PC-3 (cell line): ENCODE data around the gene APMAP. TPM values are rescaled to one million over a fixed set of nuclear protein-coding genes. Genes with fewer than 3 reads are reported as not detected.

ENCODE experiments used
- ATAC-seq: fragments of 200-7000 bp; cut with Tn5 transposase; 2 replicates; pipeline ENCODE4 v1.9.1; 2020; ENCODE audit warnings: mild to moderate bottlenecking, moderate library complexity
- BruUV-seq: library from RNA; stranded (reverse); fragments of 400-500 nt; replicated peaks from 2 replicates; lab custom pipeline; 2021; lab: Mats Ljungman, UMichigan
- CTCF ChIA-PET: fragments of 300-600 bp; sonication (Branson Sonifier 250); formaldehyde crosslinking; loops from one replicate; lab custom pipeline; 2022; ENCODE audit warnings: antibody characterized with exemption; lab: Charles Lee
- POLR2A ChIA-PET: fragments of 300-600 bp; sonication (Branson Sonifier 250); formaldehyde crosslinking; loops from one replicate; lab custom pipeline; 2022; ENCODE audit warnings: antibody characterized with exemption; ENCODE audit not compliant: unreplicated experiment; lab: Charles Lee
- DNase-seq: peaks from one replicate; pipeline ENCODE4 v3.0.0-alpha.2; 2015
- H2AFZ ChIP-seq: fragments of 300-600 bp; sonication (generic); 2 replicates; pipeline ENCODE4 v1.6.0; 2016; ENCODE audit warnings: antibody characterized with exemption, low read length
- H3F3A ChIP-seq: fragments of 300-600 bp; sonication (generic); one replicate; pipeline ENCODE4 v1.6.0; 2017; ENCODE audit warnings: antibody characterized with exemption, low read length, control low read depth, mild to moderate bottlenecking; ENCODE audit not compliant: unreplicated experiment
- H3K27ac ChIP-seq: fragments of 300-600 bp; sonication (generic); 2 replicates; pipeline ENCODE4 v1.5.1; 2016; ENCODE audit warnings: mild to moderate bottlenecking, low read length
- H3K27me3 ChIP-seq: fragments of 300-600 bp; sonication (generic); 2 replicates; pipeline ENCODE4 v1.6.1; 2016; ENCODE audit warnings: low read length, mixed read lengths
- H3K36me3 ChIP-seq: fragments of 300-600 bp; sonication (generic); 2 replicates; pipeline ENCODE4 v1.6.1; 2016; ENCODE audit warnings: low read depth, mixed run types, low read length, mixed read lengths
- H3K4me1 ChIP-seq: fragments of 300-600 bp; sonication (generic); 2 replicates; pipeline ENCODE4 v1.5.1; 2016; ENCODE audit warnings: low read length; ENCODE audit not compliant: insufficient read depth
- H3K4me2 ChIP-seq: fragments of 300-600 bp; sonication (generic); 2 replicates; pipeline ENCODE4 v1.6.0; 2016; ENCODE audit warnings: low read length
- H3K4me3 ChIP-seq: fragments of 300-600 bp; sonication (generic); 2 replicates; pipeline ENCODE4 v1.5.1; 2016; ENCODE audit warnings: mild to moderate bottlenecking, low read length, mixed read lengths
- H3K79me2 ChIP-seq: fragments of 300-600 bp; sonication (generic); 2 replicates; pipeline ENCODE4 v1.6.1; 2017; ENCODE audit warnings: low read length, mixed read lengths
- H3K9ac ChIP-seq: fragments of 300-600 bp; sonication (generic); 2 replicates; pipeline ENCODE4 v1.6.0; 2016; ENCODE audit warnings: mild to moderate bottlenecking, low read length
- H3K9me2 ChIP-seq: fragments of 300-600 bp; sonication (generic); replicated peaks from 2 replicates; pipeline ENCODE4 v1.6.1; 2016; ENCODE audit warnings: mixed run types, low read length, mixed read lengths
- H3K9me3 ChIP-seq: fragments of 300-600 bp; sonication (generic); 2 replicates; pipeline ENCODE4 v1.6.1; 2016; ENCODE audit warnings: low read length, mixed read lengths
- H4K20me1 ChIP-seq: fragments of 300-600 bp; sonication (generic); 2 replicates; pipeline ENCODE4 v1.6.1; 2016; ENCODE audit warnings: low read length, mixed read lengths
- CTCF ChIP-seq: fragments of 300-600 bp; sonication (generic); conservative IDR thresholded peaks from 2 replicates; pipeline ENCODE4 v1.5.1; 2017; ENCODE audit warnings: antibody characterized with exemption, low read depth, mild to moderate bottlenecking, low read length
- EZH2 ChIP-seq: fragments of 300-600 bp; sonication (generic); IDR thresholded peaks from one replicate; pipeline ENCODE4 v1.6.1; 2017; ENCODE audit warnings: antibody characterized with exemption, mild to moderate bottlenecking, low read length; ENCODE audit not compliant: unreplicated experiment
- EZH2phosphoT487 ChIP-seq: fragments of 300-600 bp; sonication (generic); IDR thresholded peaks from 2 replicates; pipeline ENCODE4 v1.6.1; 2018; ENCODE audit warnings: mild to moderate bottlenecking, antibody characterized with exemption, low read length, borderline replicate concordance
- intact Hi-C: fragments of 100-400 bp; cut with micrococcal nuclease; formaldehyde crosslinking; loops from 2 replicates; pipeline ENCODE4 v1.9.0; 2023
- total RNA-seq: library from RNA; depleted of rRNA; stranded (reverse); fragments of >200 nt; gene quantifications from 2 replicates; pipeline ENCODE4 v1.2.3, GENCODE V29; 2014

Gene APMAP
- total RNA-seq, 1 experiment from 2014 or later = 134 TPM

GRCh38 chr20:25020345-25020744 lies 27.8 kb upstream of the APMAP start:
- H3K4me2 ChIP-seq = no peak overlapping the region
- H3K79me2 ChIP-seq = no peaks in the 10 kb centered on the region
- no peak overlapping the region for H3K27ac ChIP-seq
- ChIA-PET POLR2A (no interaction called here), CTCF (no interaction called here)
- no peaks in the 10 kb centered on the region for H3K9me3 ChIP-seq
- no peaks in the 10 kb centered on the region for H4K20me1 ChIP-seq
- no peak overlapping the region for H3K9ac ChIP-seq
- no peak overlapping the region for H2AFZ ChIP-seq
- no peak overlapping the region for H3K4me3 ChIP-seq
- H3K4me1 ChIP-seq = peaks cover 23% of the 10 kb centered on the region
- intact Hi-C loops = no loop called here
- H3F3A ChIP-seq = no peaks in the 10 kb centered on the region
- no peaks in the 10 kb centered on the region for H3K36me3 ChIP-seq
- no peak for DNase-seq
- no peaks in the 10 kb centered on the region for H3K9me2 ChIP-seq
- no peak for ATAC-seq
- no TSS peak for BruUV-seq
- TF ChIP-seq CTCF = no peak
- no peak for TF ChIP-seq EZH2
- TF ChIP-seq EZH2phosphoT487 = no peak
- no peaks in the 10 kb centered on the region for H3K27me3 ChIP-seq

DNA sequence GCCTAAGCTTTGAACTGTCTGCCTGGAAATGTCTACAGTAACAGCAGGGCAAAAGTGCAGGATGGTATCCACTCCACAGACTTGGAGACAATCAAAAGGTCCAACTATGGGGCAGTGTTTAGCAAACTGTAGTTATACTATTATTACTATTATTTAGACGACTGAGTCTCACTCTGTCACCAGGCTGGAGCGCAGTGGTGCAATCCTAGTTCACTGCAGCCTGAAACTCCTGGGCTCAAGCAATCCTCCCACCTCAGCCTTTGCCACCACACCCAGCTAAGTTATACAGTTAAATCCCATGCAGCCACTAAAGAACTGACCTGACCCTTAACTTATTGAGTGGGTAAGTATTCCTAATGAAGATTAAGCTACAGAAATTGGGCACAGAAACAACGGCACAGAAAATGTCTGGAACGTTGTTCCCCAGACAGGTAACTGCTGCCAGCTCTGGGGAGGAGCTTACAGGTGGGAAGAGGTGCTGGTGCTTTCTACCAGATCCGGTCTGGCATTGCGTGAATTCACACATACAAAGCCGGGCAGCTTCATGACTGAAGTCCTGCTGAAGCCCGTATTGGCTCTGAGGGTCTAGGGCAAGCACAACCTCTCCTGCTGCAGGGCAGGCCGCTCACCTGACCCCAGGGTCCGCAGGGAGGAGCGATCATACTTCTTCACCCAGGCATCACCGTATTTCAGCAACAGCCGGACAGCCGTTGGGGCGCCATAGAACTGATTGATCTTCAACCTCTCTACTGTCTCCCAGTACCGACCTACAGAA lies 27.0 kb upstream of the APMAP start:
- no peaks in the 10 kb centered on the region for H3K79me2 ChIP-seq
- no peak overlapping the region for H2AFZ ChIP-seq
- H3K36me3 ChIP-seq = no peaks in the 10 kb centered on the region
- no TSS peak for BruUV-seq
- POLR2A ChIA-PET = no interaction called here
- no peak overlapping the region for H3K4me3 ChIP-seq
- DNase-seq = no peak
- no peaks in the 10 kb centered on the region for H3K9me3 ChIP-seq
- H3K4me2 ChIP-seq = no peak overlapping the region
- H3K27me3 ChIP-seq = no peaks in the 10 kb centered on the region
- H3F3A ChIP-seq = no peaks in the 10 kb centered on the region
- no peak for ATAC-seq
- H3K9me2 ChIP-seq = no peaks in the 10 kb centered on the region
- peaks cover 23% of the 10 kb centered on the region for H3K4me1 ChIP-seq
- TF ChIP-seq EZH2phosphoT487 (no peak), CTCF (no peak), EZH2 (no peak)
- CTCF ChIA-PET = no interaction called here
- H3K9ac ChIP-seq = no peak overlapping the region
- intact Hi-C loops = no loop called here
- H4K20me1 ChIP-seq = no peaks in the 10 kb centered on the region
- H3K27ac ChIP-seq = no peak overlapping the region

DNA sequence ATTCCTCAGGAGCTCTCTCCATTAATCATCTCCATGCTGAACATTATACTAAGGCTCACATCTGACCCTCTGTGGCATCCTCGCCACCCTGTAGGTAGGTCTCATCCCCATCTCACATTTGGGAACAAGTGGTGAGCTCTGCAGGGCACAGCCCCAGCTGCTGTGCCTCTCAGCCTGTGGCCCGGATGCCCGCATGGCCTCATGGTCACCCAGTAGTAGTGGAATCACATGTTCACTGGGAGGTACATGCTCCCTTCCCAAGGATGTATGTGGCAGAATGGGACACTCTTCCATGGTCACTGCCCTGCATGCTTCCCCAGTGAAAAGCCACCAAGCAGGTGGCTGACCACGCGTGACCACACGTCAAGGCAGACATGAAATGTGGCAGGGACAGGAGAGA lies 26.3 kb upstream of the APMAP start:
- ChIA-PET CTCF (no interaction called here), POLR2A (no interaction called here)
- no peaks in the 10 kb centered on the region for H3K79me2 ChIP-seq
- TF ChIP-seq EZH2 (no peak), EZH2phosphoT487 (no peak), CTCF (no peak)
- no peaks in the 10 kb centered on the region for H4K20me1 ChIP-seq
- H3K9me2 ChIP-seq = no peaks in the 10 kb centered on the region
- H3K9me3 ChIP-seq = no peaks in the 10 kb centered on the region
- no peak overlapping the region for H3K9ac ChIP-seq
- no peak overlapping the region for H2AFZ ChIP-seq
- H3K27me3 ChIP-seq = no peaks in the 10 kb centered on the region
- no peaks in the 10 kb centered on the region for H3F3A ChIP-seq
- H3K27ac ChIP-seq = no peak overlapping the region
- intact Hi-C loops = no loop called here
- no peak overlapping the region for H3K4me2 ChIP-seq
- no peak overlapping the region for H3K4me3 ChIP-seq
- no peak for ATAC-seq
- BruUV-seq = no TSS peak
- peaks cover 23% of the 10 kb centered on the region for H3K4me1 ChIP-seq
- no peaks in the 10 kb centered on the region for H3K36me3 ChIP-seq
- DNase-seq = no peak
